Anterior cingulate cortex (tissue), 58 donors: Measurements from ENCODE around the gene MYL11.
"Not testable (repeated sequence)": the region's sequence is repeated elsewhere in the genome, so short reads cannot be mapped to it uniquely, and the experiment has no call there.

ENCODE experiments used
- DNase-seq, 58 donors: peaks; one replicate each; lab custom pipeline; 2025; lab: John Stamatoyannopoulos, UW

MYL11 gene, protein sequence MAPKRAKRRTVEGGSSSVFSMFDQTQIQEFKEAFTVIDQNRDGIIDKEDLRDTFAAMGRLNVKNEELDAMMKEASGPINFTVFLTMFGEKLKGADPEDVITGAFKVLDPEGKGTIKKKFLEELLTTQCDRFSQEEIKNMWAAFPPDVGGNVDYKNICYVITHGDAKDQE

DNA sequence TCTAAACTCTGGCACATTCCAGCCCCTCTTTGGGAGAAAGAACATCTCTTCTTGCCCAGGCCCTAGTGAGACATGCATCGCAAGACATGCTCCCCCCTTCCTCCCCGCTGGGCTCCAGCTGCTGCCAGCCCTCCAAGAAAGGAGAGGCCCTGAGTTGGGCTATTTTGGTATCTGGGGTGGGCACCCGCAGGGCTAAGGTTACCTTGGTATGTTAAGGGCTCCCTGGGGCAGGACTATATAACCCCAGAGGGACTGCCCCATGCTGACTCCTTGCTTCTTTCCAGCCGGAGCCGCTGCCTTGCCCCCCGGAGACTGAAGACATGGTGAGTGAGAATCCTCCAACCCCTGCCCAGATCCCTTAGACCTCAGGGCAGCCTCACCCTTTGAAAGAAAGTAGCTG lies at the start of gene MYL11:
Gene MYL11 (plus strand): TSS at position 265 of the 400 bp plus-strand sequence. CDS start 56 bp downstream, at position 321.
- no peak for DNase-seq

DNA sequence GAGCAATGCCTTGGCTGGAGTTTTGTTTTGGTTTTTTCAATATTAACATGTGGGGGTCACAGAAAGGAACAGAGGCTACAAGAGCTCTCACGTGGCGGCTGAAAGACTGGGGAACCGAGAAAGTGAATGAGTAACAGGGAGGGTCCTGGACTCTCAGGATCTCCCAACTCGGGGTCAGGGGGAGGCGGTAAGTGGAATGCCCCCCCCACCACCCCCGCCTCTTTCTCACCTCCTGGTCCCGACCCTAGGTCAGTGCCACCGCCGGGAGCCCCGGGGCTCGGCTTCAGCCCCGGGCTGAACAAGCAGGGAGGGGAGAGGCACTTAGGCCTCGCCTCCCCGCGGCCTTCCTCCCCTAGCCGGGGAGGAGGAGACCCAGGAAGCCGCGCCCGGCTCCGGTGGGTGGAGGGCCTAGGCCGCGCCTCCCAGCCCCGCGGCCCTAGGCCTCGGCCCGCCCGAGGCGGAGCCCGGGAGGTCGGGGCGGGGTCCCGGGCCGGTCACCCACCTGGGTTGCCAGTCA lies 40.1 kb upstream of the MYL11 start:
- peak in 13 of 58 donors; percentile 18 to 51 (median 26) for DNase-seq

DNA sequence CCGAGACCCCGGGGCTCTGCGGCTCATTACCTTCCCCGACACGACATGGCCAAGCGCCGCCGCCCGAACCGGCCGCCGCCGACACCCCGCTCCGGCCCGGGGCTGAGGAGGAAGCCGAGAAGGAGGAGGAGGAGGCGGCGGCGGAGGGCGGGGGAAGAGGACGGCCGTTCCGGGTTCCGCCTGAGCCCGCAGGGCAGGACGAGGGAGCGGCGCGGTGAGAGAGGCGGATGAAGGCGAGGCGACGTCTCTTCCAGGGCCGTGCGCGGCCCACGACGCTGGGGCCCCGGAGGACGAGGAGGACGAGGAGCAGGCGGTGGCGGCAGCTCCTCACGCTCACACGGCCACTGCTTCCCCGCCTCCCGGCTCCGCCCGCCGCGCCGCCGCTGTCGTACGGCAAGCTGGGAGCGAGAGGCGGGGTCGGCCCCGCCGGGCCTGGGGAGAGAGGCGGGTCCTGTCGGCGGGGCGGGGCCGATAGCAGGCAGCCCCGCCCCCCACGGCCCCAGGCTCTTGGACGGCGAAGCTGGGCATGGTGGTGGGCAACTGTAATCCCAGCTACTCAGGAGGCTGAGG lies 39.5 kb upstream of the MYL11 start:
- DNase-seq, result peak in 54 of 58 donors; percentile 27 to 86 (median 70)

DNA sequence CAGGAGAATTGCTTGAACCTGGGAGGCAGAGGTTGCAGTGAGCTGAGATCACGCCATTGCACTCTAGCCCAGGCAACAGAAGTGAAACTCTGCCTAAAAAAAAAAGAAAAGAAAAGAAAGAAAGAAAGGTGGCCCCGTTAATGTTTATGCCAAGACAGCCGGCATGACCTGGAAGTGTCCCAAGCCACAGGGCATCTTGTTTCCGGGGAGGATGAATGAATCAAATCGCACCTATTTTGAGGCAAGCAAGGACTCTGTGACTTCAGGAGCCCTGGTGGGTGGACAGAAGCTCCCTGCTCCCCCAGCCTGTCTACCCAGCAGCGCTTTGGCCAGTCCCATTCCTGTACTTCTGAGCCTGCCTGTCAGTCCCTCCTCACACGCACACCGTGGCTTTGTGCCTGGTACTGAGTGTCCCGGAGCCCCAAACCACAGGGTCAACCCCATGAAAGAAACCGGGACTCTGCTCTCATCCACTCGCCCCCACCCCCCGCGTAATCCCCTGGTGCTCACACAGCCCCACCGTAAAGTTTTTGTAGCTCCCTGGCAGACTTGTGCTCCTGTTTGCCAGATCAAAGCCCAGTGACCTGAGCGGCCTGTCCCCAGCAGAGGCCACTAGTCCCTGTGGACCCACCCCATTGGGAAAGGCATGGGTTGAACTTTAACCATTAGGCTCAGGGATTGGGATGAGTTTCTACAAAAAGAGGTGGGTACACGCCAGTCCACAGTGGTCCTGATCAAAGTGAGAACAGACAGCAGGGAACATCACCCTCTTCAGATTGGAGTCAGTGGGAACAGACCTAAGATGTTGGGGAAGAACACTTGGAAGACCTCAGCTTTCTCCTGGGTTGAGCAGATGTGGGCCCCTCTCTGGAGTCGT lies 38.8 kb upstream of the MYL11 start:
- DNase-seq, result peak in 2 of 58 donors; percentile 19 to 25

DNA sequence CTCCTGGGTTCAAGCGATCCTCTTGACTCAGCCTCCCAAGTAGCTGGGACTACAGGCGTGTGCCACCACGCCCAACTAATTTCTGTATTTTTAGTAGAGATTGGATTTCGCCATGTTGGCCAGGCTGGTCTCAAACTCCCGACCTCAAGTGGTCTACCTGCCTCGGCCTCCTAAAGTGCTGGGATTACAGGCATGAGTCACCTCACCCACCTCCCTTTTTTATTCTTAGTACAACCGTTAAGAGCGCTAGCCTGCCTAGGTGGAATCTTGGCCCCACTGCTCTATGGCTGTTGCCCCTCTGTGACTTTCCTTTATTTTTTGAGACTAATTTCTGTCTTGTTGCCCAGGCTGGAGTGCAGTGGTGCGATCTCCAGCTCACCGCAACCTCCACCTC lies 36.6 kb upstream of the MYL11 start:
- not testable (repeated sequence) for DNase-seq

DNA sequence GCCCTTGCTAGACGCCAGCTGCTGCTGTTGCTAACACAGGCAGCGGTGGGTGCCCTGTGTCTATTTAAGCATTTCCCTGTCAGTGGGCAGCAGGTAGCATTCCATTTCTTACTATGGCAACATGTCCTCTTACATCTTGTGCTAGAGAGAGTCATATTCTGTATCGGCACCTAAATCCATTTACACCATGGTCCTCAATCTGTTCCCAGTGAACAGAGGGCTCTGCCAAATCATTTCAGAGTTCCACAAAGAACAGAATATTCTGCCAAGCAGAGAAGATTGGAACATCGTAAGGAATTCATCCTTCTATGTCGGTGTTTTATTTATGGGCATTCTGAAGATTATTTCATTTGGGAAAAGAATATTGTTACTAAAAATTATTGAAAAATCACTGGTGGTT lies 35.9 kb upstream of the MYL11 start:
- peak in 2 of 58 donors; percentile 39 to 48 for DNase-seq

DNA sequence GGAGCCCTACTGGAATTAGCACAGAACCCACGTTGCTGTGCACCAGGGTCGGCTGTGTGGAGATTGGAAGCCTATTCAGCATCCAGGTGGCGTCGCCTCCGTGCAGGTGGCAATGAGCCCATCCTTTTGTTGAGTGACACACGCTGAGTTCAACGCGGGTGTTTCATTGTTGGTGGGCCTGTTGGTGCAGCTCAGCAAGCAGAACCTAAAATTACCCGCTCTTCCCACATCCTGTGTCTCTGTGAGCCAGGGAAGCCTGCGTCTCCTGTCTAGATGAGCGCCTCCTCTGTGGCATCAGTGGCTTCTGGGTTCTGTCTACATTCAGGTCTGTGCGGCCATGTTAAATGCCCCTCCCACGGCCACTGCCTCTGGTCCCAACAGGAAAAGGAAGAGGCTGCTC lies 34.0 kb upstream of the MYL11 start:
- peak in 17 of 58 donors; percentile 9 to 50 (median 31) for DNase-seq

DNA sequence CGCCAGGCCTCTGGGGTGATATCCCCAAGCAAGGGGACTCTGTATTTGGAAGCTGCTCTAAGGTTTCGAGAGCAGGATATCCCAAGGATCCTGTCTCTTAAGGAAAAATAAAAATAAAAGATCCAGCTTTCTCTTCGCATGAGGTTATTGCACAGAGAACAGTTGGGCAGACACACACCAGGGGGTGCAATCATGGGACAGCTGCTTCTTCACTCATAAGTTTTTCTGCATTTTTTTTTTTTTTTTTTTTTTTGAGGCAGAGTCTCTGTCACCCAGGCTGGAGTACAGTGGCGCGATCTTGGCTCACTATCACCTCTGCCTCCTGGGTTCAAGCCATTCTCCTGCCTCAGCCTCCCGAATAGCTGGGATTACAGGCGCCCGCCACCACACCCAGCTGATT lies 32.6 kb upstream of the MYL11 start:
- DNase-seq, result not testable (repeated sequence)

DNA sequence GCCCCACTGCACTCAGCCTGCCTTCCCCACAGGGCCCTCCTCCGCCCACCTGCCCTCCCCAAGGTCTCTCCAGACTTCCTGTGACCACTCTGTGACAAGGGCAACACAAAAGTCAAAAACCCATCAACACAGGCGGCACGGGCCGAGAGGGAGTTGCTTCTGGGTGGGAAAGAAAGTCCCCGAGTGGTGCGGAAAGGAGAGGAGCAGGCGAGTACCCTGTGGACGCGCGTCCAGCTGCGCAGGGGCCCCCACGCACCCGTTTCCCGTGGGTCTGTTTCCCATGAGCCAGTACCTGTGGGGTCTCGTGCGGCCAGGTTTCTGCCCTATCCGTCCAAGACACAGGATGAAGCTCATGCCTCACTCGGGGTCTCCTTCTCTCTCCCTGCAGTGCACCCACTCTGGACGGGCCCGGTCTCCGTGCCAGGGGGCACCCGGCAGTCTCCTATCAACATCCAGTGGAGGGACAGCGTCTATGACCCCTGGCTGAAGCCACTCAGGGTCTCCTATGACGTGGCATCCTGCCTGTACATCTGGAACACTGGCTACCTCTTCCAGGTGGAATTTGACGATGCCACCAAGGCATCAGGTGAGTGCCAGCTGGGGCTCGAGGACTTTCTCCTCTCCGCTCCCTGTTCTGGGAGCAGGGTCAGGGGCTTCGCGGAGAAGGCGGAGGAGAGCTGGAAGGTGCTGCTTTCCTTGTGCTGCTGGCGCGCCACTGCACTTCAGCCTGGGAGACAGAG lies 31.7 kb upstream of the MYL11 start:
- no peak for DNase-seq

DNA sequence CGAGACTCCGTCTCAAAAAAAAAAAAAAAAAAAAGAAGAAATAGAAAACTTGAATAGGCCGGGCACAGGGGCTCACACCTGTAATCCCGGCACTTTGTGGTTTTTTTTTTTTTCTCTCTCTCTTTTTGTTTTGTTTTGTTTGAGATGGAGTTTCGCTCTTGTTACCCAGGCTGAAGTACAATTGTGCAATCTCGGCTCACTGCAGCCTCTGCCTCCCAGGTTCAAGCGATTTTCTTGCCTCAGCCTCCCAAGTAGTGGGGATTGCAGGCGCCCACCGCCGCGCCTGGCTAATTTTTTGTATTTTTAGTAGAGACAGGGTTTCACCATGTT lies 31.1 kb upstream of the MYL11 start:
- DNase-seq, result not testable (repeated sequence)

DNA sequence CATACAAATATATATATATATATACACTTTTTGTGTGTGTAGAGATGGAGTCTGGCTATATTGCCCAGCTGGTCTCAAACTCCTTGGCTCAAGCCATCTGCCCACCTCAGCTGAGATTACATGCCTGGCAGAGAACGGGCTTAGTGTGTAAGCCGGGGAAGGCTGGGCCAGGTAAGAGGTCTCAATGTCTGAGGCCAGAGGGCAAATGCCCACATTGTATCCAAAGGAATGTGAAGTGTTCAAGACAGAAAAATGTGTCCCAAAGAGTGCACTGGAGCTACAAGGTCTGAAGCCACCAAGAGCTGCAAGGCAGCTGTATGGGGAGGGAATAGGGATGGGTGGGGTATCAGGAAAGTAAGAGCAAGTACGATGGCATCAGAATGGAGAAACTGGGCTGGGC lies 28.3 kb upstream of the MYL11 start:
- DNase-seq, result no peak

DNA sequence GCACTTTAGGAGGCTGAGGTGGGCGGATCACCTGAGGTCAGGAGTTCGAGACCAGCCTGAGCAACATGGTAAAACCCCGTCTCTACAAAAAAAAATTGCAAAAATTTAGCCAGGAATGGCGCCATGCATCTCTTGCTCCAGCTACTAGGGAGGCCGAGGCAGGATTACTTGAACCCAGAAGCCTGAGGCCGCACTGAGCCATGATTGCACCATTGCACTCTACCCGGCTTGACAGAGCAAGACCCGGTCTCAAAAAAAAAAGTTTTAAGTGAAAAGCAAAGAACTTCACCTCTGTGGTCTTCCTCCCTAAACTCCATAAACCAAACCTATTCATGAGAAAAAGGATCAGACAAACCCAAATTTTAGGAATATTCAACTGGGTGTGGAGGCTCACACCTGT lies 26.5 kb upstream of the MYL11 start:
- DNase-seq, result no peak

DNA sequence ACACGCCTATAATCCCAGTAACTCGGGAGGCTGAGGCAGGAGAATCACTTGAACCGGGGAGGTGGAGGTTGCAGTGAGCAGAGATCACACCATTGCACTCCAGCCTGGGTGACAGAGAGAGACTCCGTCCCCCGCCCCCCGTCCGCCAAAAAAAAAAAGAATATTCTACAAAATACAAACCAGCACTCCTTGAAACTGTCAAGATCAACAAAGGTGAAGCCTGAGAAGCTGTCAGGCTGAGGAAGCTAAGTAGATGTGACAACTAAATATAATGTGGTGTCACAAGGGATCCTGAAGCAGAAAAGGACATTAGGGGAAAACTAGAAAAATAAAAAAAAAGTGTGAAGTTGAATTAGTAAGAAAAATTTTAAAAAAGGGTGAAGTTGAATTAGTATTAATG lies 25.7 kb upstream of the MYL11 start:
- no peak for DNase-seq

DNA sequence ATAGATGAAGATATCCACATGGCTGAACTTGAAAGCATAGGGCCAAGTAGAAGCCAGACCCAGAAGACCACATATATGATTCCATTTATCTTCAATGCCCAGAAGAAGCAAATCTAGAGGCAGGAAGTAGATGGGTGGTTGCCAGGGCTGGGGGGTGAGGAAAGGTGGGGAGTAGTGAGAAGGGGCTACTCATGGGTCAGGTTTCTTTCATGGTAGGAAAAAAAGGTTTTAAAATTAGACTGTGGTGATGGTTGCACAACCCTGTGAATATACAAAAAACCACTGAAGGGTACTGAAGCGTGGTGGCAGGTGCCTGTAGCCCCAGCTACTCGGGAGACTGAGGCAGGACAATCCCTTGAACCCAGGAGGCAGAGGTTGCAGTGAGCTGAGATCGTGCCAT lies 24.9 kb upstream of the MYL11 start:
- no peak for DNase-seq

DNA sequence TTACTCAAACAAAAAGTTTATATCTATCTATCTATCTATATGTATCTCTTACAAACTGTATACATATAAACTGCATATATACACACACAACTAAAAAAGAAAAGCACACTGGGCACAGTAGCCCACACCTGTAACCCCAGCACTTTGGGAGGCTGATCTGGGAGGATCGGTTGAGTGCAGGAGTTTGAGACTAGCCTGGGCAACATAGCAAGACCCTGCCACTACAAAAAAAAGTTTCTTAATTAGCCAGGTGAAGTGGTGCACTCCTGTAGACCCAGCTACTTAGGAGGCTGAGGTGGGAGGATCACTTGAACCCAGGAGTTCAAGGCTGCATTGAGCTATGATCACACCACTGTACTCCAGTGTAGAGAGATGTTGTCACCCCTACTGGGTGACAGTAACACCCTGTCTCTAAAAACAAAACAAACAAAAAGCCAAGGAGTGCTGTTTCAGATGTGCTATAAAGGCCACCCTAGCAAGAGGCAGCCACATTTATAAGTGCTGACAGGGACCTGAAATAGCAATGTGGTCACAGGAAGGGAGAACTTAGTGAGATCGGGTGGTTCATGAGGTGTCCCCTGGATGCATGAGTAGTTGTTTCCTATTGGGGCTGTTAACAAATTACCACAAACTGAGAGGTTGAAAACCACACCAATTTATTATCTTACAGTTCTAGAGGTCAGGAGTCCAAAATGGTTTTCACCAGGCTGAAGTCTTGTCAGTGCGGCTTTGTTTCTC lies 24.3 kb upstream of the MYL11 start:
- DNase-seq, result no peak

DNA sequence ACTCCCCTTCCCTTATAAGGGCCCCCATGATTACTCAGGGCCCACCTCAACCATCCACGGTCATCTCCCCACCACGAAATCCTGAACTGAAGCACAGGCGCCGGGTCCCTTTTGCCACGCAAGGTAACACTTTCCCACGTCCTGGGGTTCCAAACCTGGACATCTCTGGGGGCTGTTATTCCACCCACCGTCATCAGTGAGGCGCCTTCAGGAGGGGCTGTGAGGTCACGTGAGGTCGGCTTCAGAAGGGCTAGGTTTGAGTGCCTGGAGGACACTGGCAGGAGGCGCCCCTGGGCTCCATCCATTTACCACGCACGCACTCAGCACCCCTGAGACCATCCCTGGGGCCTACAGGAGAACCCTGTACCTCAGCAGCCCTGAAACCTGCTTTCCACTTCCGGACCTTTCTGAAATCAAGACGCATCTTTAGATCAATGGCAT lies 23.6 kb upstream of the MYL11 start:
- no peak for DNase-seq

DNA sequence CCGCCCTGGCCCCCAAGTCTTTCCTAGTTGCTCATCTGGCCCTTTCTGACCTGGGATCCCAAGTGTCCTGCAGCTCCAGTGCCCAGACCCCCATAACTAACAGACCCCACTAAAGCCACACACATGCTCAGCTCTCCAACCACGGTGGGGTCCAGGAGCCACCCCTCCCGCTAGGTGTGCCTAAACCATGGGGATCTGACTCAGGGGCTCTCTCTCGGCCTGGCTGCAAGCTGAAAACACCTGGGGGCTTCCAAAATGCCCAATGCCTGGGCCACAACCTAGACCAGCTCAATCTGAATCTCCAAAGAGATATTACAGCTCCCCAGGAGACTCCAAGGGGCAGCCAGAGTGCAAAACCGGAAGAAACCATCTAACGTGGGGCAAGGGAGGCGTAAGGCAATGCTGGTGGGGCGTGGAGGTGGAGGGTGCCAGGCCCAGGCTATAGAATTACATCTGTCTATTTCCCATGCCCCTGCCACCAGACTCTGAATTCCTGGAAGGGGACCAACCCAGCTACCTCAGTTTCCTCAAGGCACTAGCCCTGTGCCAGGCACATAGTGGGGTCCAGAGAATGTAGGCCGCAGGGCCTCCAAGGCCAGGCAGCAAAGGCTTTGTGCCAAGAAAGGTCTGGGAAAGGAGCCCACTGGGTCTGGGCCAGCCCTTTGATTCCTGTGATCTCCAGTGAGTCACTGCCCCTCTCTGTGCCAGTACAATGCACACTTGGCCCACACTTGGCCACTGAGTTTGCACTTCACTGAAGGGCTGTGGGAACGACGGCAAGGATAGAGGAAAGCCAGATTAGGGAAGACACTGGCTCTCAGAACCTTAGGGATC lies 22.8 kb upstream of the MYL11 start:
- peak in 53 of 58 donors; percentile 50 to 93 (median 76) for DNase-seq

DNA sequence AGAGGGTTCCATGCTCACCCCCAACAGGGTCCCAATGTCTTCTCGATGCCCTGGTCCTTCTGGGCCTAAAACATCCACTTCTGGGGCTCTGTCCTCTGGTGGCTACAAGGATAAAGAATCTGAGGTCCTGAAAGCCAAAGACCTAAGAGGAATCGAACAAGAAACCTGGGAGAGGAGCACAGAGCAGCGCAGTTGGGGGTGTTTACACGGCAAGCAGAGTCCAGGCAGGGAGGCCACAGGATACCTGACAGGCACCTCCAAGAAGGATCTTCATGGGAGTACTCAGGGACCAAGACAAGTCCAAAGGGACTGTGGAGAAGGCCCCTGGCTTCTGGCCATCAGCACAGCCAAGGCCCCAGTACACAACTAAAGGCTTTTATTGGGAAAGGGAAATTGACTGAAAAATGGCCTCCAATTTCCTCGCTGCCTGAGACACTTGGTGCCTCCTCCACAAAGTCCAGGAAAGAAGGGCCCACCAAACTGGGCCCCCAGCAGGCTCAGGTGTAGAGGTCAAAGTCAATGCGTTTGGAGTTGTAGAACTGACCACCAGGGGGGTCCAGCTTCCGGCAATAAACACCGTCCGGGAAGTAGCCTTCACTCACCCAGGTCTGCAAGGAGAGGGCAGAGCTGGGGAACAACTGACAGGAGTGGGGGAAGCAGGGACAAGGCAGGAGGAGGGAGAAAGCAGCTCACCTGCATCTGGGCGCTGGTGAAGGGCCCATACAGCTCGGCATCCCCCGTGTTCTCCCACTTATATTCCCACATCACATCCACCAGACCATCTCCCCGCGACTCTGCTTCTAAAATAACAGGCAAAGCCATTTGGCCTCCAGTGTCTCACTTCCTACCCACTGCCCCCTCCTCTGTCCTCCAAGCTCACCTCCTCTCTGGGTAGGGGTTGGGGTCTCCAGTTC lies 21.9 kb upstream of the MYL11 start:
- DNase-seq, result no peak
